Measurements from ENCODE around the gene GRB10.
"Not testable (repeated sequence)": the region's sequence is repeated elsewhere in the genome, so short reads cannot be mapped to it uniquely, and the experiment has no call there.

Gene GRB10

DNA sequence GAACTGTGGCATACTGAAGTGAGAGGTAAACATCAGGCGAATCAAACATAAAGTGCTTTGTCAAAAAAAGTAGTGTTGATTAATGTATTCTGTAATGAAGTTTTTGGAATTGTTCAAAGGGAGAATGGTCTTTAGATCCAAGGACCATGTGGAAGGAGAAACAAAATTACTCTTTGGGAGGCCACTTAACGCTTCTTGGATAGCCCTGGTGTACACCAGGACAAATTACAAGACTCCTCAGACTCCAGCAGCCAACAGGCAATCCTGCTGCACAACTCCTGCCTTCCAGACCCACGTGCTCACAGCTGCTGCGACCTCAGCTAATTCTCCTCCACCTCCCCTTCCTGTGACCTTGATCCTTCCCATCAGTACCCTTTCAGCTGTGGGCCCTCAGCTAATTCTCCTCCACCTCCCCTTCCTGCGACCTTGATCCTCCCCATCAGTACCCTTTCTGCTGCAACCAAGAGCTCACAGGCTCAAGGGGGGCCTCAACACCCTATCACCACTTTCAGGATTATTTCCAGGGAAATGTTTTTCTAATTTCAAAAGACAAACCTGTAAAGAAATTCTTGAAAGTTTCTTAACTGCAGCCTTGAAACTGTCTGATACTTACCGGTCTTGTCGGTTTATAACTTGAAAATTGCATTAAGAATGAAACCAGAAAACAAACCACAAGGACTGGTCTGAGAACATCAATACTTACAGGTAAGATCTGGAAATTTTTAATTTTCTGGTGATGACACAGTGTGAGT lies 187.8 kb downstream of the GRB10 start:
- DNase-seq (ENCODE audit: insufficient read length, low spot score) (no peak), FAIRE-seq (peak; percentile 48)

DNA sequence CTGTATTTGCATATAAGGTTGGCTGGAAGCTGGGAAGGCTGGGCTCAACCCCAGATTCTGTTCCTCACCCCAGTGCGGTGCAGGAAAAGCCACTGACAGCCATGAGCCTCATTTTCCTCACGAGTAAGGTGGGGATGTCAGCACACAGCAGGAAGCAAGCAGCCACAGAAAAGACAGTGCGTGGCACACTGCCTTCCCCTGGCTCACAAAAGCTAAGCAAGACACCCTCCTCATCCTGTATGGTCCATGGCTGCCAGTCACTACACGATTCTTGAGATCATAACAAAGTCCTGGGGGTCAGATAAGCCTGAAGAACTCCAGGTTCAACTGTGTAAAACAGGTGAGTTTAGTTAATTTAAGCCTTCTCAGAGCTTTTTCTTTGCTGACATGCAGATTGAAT lies 188.6 kb downstream of the GRB10 start:
- FAIRE-seq = no peak
- no peak for DNase-seq (ENCODE audit: insufficient read length, low spot score)

DNA sequence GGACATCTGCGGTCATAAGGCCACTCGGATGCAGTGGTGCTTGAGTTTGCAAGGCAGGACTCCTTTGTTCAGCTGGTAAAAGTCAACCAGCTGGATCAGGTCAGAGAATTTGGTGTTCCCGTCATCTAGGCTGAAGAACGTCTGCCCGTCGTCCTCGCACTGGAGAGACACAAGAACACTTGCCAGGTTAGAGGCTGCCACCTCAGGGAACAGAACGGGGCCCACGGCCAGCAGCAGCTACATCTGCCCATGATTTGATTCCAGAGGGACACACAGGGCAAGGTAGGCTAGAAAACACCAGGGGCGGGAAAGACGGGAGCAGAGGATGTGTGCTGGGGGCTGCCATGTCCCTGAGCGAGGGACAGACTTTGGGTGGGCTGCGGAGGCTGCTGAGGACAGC lies 189.8 kb downstream of the GRB10 start:
- DNase-seq (ENCODE audit: insufficient read length, low spot score) (no peak), FAIRE-seq (no peak)

DNA sequence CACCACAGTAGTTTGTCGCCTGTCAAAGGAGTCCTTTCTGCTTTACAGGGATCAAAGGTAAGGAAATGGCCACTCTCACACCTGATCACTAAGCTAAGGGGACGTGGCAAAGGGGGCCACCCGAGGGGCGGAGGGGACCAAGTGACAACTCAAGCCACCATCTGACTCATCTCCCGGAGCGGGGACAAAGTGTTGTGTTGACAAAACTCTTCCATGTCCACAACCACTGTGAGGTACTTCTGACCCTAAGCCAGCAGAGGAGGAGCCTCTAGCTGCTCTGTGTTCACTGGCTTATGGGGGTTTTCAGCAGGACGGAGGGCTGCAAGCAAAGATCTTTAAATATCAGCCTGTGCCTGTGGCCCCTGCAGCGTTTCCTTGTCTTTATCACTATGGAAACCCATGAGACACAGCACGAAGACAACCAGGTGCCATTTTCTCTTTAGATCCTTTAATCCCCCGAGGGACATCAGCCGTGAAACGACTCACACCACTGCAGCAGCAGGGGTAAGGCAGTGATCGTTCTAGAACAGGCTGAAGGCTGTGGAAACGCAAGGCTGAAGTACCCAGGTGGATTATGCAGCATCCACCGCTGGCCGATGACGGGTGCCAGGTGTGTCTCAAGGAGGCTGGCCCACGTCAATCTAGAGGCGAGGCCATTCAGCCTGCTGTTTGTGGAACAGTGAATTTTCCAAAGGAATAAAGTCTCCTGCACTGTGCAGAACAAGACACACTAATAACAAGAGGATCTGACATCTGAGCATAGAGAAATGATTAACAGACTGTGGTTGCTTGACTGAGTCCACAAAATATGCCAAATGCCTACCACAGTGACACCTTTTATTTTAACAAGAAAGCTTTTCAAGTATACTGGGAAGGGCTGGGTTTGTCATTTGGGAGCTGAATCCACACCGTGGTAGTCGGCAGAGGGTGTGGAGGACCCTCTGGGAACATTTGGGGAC lies 190.9 kb downstream of the GRB10 start:
- peak; percentile 61 for FAIRE-seq
- DNase-seq (ENCODE audit: insufficient read length, low spot score) = peak; percentile 35

DNA sequence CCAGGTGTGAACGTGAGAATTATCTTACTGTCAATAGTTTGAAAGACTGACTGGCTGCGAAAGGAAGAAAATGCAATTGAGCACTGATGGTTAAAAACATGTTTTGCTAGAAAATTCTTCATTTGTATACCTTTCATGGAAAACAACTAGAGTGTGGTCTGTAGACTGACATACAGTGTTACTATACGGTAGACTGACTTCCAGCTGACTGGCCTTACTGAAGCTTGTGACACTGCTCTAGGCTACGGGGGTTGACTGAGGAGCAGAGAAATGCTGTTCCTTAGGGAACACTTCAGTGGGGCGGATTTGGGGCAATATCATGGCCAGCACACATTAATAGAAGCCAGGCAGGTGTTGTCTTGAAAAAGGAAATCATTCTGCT lies 191.6 kb downstream of the GRB10 start:
- FAIRE-seq (no peak), DNase-seq (ENCODE audit: insufficient read length, low spot score) (no peak)

DNA sequence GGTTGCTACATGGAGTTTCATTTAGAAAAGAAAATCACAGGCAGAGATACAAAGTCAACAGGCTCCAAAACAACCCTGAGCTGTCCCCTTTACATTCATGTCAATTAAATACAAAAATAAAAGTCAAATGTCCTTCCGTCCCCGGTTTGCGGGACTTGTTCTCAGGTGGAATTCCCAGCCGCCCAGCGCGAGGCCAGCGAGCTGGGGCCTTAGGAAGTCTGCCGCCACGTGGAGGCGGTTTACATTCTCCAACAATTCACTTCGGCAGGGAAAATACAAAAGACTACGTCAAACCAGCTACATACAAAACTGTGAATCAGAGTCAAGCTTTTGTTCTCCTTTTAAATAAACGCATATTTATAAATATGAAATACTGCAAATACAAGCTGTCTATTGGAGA lies 192.2 kb downstream of the GRB10 start:
- DNase-seq (ENCODE audit: insufficient read length, low spot score) = no peak
- no peak for FAIRE-seq

DNA sequence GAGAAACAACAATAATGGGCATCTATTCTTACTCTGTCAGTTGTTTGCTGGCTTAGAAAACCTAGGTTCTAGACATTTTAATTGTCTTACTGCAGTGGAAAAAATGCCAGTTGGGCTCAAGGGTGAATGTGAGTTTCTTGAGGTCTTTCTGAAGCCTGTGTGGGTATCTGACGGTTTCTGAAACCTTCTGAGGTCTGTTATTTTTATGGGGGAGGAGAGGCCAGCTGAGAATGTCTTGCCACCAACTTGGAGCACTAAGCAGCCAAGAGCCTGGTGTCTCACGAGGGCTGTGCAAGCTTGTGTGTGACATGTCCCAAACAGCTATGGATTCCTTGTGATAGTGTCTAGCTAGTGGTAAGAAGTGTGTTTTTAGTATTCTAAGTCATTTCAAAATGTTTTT lies 193.3 kb downstream of the GRB10 start:
- DNase-seq (ENCODE audit: insufficient read length, low spot score) = no peak
- FAIRE-seq = no peak

DNA sequence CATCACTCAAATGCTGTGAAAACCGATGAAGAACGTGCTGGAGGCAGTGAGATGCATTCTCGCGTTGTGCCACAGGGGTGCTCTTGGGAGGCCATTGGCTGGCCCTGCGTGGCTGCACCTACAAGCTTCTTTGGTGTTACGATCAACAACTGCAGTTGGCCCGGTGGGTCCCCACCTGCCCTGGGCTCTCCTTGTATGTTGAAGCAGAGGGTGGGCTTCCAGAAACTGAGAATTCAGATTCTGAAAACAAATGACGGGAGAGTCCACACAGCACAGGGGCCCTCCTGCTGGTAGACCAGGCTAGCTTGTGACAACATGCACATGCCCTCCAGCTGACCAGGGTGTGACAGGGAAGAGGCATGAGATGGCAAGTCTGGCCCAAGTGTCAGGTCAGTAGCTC lies 193.8 kb downstream of the GRB10 start:
- no peak for DNase-seq (ENCODE audit: insufficient read length, low spot score)
- FAIRE-seq = no peak

DNA sequence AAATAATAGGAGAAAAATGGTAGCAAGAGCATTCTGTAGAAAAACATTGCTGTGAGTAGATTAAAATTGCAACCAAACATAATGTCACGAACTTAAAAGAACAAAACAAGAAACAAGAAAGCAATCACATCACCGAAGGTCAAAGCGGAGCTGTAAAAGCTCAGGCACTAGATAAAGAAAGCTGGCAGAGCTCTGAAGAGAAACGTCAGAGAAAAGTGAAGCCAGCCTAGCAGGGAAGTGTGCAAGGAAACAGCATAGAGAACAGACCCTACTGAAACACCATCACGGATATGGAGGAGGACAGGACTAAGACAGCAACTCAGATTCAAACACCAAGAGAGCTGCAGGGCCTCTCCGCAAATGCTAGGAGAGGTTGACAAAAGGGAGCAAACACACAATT lies 195.0 kb downstream of the GRB10 start:
- DNase-seq (ENCODE audit: insufficient read length, low spot score) (no peak), FAIRE-seq (no peak)

DNA sequence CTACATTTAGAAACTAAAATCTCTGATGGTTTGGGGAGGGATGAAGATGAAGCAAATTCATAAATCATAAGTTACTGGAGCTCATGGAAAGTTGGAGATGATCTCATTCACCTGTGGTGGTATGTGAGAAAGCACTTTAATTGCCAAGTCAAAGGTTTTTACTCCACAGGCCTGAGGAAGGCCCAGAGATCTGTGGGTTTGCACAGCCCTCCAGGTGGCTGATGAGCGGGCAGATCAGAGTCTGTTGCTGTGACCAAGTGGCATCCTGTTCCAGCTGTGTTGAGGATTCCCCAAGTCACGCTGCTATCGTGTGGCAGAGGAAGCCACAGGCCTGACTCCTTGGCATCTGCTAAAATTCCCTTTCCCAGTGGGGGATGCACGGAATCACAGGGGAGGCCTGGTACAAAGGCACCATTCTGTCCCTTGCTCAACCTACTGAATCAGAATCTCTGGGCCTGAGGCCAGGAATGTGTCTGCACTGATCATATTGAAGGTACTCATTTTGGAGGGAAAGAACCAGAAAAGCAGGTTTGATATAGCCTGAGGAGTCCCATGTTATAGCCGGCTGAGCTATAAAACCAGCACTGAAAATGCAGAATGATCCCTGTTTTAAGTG lies 197.8 kb downstream of the GRB10 start:
- DNase-seq (ENCODE audit: insufficient read length, low spot score) (no peak), FAIRE-seq (no peak)

DNA sequence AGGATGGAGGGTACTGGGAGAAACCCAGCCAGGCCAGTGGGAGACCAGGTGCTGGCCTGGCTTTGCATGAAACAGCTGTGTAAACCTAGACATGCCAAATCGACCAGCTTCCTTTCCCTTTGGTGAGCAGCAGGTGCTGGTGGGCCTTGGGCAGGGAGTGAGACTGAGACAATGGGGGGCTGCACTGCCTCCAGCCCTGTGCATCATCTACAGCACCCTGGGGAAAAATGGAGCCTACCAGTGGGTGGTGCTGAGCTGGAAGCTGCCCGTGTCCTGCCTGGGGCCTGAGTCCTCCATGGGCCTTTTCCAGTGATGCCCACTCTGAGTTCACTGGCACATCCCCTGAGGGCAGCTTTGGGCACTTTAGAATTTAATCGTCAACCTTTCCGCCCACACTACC lies 198.3 kb downstream of the GRB10 start:
- DNase-seq (ENCODE audit: insufficient read length, low spot score) (no peak), FAIRE-seq (no peak)

DNA sequence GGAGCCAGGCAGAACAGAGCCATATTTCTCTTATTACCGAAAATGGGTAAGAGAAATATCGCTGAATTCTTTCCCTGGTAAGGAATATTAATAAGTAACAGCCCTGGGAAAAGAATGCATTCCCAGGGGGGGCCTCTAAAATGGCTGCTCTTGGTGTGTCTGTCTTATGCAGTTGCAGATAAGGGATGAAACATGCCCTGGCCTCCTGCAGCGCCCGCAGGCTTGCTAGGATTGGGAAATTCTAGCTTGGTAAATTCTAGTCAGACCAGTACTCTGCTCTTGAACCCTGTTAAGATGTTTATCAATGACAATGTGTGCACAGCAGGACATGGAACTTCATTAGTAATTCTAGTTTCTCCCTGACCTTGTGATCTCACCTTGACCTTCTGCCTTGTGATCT lies 199.4 kb downstream of the GRB10 start:
- not testable (repeated sequence) for DNase-seq (ENCODE audit: insufficient read length, low spot score); FAIRE-seq

DNA sequence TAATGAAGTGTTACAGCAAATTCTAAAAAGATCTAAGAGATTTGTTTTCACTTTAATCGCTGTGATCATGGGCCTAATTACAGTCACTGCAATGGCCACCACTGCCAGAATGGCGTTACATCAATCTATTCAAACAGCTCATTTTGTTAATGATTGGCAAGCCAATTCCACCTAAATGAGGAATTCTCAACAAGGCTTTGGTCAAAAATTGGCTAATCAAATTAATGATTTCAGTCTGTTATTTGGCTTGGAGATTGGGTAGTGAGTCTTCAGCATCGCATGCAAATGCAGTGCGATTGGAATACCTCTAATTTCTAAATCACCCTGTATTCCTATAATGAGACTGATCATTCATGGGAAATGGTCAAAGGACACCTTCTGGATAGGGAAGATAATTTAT lies 200.4 kb downstream of the GRB10 start:
- FAIRE-seq; DNase-seq (ENCODE audit: insufficient read length, low spot score): not testable (repeated sequence)

DNA sequence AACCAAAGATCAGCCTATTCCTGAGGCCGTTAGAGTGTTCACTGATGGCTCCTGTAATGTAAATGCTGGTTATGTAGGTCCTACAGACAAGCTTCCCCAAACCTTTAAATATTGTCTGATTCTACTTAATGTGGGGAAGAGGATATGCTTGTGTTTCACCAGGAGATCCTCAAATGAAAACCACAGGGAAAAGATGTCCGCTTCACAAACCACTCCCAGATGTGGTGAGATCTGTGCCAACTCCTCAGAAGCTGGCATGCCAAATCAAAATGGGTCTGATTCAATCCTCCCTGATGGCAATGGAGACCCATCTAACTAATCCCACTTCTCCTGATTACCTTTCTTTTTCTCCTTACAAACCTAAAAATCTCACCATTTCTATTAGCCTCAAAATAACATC lies 202.0 kb downstream of the GRB10 start:
- DNase-seq (ENCODE audit: insufficient read length, low spot score); FAIRE-seq: not testable (repeated sequence)

DNA sequence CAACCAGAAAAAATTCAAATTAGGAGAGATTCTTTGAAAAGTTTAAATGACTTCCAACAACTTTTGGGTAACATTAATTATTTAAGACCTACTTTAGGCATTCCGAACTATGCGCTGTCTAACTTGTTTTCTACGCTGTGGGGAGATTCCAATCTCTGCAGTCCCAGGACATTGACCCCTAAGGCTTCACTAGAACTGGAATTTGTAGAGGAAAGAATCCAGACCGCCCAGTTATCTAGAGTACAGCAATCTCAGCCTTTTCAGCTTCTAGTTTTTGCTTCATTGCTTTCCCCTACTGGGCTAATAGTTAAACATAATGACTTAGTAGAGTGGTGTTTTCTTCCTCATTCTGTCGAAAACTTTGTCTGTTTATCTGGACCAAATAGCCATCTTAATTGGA lies 202.6 kb downstream of the GRB10 start:
- DNase-seq (ENCODE audit: insufficient read length, low spot score) (no peak), FAIRE-seq (no peak)

DNA sequence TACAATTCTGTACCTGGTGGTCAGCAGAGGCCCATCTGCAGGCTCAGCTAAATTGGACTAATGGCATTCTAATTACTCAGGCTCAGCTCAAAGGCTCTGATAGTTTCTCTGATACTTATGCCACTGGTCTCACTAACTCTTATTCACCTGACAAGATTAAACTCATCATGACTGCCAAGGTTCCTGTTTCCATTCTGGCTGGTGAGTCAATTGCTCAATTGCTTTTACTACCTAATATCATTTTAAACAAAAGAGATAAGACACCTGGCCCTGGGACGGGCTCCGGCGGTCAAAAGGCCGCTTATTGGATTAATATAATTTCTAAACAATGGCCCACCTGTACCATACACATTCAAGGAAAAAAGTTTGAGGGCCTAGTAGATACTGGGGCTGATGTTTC lies 204.6 kb downstream of the GRB10 start:
- not testable (repeated sequence) for FAIRE-seq

DNA sequence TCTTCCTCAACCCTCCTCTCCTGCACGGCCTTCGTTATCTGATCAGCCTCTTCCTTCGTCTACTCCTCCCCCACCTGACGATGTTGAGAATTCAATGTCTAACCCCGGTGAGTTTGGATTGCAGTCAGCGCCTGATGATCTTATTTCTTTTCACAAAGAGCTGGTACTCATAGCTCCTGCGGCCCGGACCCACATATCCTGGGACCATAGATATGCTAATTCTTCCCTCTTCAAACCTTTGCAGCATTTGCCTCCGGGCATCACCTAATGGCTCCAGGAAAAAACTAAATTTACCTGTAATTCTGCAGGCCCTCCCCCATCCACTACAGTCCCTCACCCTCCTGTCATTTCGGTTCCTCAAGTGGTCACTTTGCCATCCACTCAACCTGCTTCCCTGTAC lies 205.1 kb downstream of the GRB10 start:
- DNase-seq (ENCODE audit: insufficient read length, low spot score) (no peak), FAIRE-seq (no peak)

More for the DNA sequence above, 204.6 kb downstream of the GRB10 start:
- DNase-seq (ENCODE audit: insufficient read length, low spot score) = not testable (repeated sequence)

DNA sequence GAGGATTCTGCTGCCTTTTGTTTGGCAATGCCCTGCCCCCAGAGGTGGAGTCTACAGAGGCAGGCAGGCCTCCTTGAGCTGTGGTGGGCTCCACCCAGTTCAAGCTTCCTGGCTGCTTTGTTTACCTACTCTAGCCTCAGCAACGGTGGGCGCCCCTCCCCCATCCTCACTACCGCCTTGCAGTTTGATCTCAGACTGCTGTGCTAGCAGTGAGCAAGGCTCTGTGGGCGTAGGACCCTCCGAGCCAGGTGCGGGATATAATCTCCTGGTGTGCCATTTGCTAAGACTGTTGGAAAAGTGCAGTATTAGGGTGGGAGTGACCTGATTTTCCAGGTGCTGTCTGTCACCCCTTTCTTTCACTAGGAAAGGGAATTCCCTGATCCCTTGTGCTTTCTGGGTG lies 206.3 kb downstream of the GRB10 start:
- not testable (repeated sequence) for DNase-seq (ENCODE audit: insufficient read length, low spot score); FAIRE-seq

DNA sequence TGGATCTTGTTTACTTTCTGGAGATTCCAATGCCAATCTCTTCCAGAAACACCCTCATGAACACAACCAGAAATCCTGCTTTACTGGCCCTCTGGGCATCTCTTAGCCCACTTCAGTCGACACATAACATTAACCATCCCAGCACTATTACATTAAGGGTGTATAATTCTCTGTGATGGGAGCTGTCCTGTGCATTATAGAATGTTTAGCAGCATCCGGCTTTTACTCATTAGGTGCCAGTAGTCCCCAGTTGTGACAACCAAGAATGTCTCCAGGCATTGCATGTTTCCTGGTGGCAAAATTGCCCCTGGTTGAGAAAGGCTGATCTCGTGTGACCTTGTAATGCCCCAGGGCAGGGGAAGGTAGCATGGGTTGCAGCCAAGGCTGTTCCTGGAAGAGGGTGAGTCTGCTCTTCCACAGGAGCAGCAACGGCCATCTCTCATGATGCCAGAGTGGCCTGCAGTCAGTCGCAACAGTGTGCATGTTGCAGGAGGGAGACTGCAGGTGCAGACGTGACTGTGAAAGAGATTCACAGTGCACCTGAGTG lies 214.9 kb downstream of the GRB10 start:
- DNase-seq (ENCODE audit: insufficient read length, low spot score) = no peak
- FAIRE-seq = no peak

DNA sequence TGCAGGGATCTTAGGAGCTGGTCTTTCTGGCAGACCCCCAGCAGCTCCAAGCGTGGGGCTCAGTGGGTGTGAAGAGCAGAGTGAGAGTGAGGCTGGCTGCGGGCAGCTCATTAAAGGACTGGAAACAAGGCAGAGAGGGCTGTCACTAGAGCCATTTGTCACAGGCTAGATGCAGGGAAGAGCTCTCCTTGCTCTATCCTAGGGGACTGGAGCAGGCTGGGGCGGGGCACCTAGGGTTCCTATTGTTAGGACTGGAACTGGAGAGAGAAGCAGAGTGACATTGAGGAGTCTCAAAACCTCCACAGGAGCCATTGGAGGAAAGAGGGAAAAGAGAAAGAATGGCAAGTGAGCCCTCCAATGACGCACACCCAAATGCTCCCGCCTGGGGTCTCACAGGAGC lies 216.7 kb downstream of the GRB10 start:
- DNase-seq (ENCODE audit: insufficient read length, low spot score) (no peak), FAIRE-seq (no peak)

DNA sequence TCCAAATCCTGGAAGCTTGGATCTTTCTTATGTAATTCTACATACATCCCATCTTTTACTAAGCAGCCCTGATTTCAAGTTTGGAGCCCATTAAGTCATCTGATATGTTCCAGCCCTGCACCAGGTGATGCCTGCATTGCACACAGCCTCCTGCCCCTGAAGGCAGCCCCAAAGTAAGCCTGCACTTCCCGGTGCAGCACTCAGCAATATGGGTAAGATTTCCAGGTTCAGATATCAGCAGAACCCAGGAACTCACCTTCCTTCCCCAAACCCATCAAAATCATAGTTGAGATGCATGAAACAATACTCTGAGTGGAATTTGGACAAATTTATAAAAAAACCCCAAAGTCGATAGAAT lies 217.2 kb downstream of the GRB10 start:
- no peak for DNase-seq (ENCODE audit: insufficient read length, low spot score)
- no peak for FAIRE-seq
